ENCODE results near the gene ARHGAP10.

Gene ARHGAP10

GRCh38 chr4:147855571-147856009, 123.7 kb downstream of the ARHGAP10 start:
- no peaks in the 10 kb centered on the region for H3K9me3 Mint-ChIP-seq
- H3K27ac Mint-ChIP-seq = peak overlapping the region; percentile 80
- no peaks in the 10 kb centered on the region for H3K27me3 Mint-ChIP-seq
- H3K4me3 Mint-ChIP-seq = no peak overlapping the region
- H3K36me3 Mint-ChIP-seq (ENCODE audit: low read depth) = peaks cover 69% of the 10 kb centered on the region
- H3K4me1 Mint-ChIP-seq (ENCODE audit: low read depth) = peaks cover 31% of the 10 kb centered on the region
- intact Hi-C loops (cut with micrococcal nuclease) = loop anchor here (1.0 kb wide), 1 partner anchor 8 kb away; no protein-coding TSS in a partner anchor

DNA sequence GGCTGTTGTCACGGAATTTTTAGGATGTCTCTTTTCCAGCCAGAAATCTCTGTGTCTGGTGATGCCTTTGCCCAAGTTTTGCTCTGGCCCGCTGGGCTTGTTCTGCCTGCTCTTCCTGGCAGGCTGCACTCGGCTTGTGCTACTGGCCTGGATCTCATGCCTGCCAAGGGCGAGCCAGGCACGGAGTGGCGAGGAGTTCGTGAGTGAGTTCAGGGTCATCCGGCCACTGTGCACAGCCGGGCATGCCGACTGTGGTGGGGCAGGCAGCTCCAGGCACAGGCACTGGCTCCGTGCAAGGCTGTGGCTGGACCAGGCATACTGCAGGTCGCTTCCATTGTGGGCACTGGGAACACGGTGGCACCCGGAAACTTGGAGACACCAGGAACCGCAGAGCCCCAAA, 129.1 kb downstream of the ARHGAP10 start:
- Mint-ChIP-seq H3K4me1 (ENCODE audit: low read depth) (peaks cover 43% of the 10 kb centered on the region), H3K27me3 (no peaks in the 10 kb centered on the region), H3K9me3 (no peaks in the 10 kb centered on the region), H3K27ac (peak overlapping the region; percentile 63), H3K4me3 (no peak overlapping the region), H3K36me3 (ENCODE audit: low read depth) (peaks cover 90% of the 10 kb centered on the region)
- intact Hi-C loops (cut with micrococcal nuclease) = loop anchor here (10.0 kb wide), 1 partner anchor 226 kb away; no protein-coding TSS in a partner anchor

DNA sequence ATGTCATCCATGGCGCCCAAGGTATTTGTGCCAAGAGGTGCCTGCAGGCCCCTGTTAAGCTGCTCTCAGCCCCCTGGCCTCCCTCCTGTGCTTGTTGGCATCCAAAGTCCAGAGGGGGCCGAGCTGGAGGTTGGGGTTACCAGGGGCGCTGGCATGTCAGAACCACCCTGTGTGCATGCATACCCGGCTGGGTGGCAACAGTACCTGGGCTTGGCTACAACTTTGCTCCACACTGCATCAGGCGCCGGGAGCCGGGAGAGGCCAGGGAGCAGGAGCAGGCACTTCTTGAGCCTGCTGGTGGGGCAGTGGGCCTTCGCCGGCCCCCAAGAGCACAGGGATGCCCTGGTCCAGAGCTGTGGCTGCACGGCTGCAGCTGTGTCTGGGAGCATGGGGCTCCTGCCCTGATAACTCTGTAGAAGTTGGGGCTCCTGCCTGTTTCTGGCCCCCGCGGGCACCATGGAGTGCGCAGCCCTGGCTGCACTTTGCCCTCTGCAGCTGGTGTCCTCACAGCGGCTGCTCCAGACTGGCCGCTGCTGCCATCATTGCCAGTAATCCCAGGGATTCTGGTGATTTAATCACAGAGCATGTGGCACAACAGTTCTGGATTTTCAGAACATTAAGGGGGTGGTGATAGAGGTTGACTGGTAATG, 130.3 kb downstream of the ARHGAP10 start:
- peak overlapping the region; percentile 63 for H3K27ac Mint-ChIP-seq
- H3K27me3 Mint-ChIP-seq = no peaks in the 10 kb centered on the region
- H3K9me3 Mint-ChIP-seq = no peaks in the 10 kb centered on the region
- no peak overlapping the region for H3K4me3 Mint-ChIP-seq
- intact Hi-C loops (cut with micrococcal nuclease) = loop anchor here (10.0 kb wide), 1 partner anchor 227 kb away; no protein-coding TSS in a partner anchor
- peaks cover 52% of the 10 kb centered on the region for H3K4me1 Mint-ChIP-seq (ENCODE audit: low read depth)
- peaks cover 95% of the 10 kb centered on the region for H3K36me3 Mint-ChIP-seq (ENCODE audit: low read depth)

DNA sequence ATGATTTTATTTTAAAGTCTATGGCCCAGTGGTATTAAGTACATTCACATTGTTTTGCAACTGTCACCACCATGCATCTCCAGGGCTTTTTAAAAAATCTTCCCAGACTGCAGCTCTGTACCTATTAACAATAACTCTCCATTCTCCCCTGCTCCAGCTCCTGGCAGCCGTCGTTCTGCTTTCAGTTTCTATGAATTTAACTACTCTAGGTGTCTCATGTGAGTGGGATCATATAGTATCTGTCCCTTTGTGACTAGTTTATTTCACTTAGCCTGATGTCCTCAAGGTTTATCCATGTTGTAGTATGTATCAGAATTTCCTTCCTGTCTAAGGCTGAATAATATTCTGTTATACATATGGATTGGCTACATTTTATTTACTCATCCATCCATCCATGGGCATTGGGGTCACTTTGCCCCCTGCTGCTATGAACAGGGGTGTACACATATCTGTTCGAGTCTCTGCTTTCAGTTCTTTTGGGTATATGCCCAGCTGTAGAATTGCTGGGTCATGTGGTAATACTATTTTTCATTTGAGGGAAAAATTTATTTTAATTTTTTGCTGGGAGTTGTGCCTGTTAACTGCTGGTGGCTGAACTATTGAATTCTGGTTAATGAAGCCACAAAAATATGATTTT, 131.3 kb downstream of the ARHGAP10 start:
- no peak overlapping the region for H3K27ac Mint-ChIP-seq
- peaks cover 55% of the 10 kb centered on the region for H3K4me1 Mint-ChIP-seq (ENCODE audit: low read depth)
- H3K4me3 Mint-ChIP-seq = no peak overlapping the region
- no peaks in the 10 kb centered on the region for H3K27me3 Mint-ChIP-seq
- intact Hi-C loops (cut with micrococcal nuclease) = loop anchor here (10.0 kb wide), 1 partner anchor 228 kb away; no protein-coding TSS in a partner anchor
- H3K9me3 Mint-ChIP-seq = no peaks in the 10 kb centered on the region
- peaks cover 95% of the 10 kb centered on the region for H3K36me3 Mint-ChIP-seq (ENCODE audit: low read depth)

DNA sequence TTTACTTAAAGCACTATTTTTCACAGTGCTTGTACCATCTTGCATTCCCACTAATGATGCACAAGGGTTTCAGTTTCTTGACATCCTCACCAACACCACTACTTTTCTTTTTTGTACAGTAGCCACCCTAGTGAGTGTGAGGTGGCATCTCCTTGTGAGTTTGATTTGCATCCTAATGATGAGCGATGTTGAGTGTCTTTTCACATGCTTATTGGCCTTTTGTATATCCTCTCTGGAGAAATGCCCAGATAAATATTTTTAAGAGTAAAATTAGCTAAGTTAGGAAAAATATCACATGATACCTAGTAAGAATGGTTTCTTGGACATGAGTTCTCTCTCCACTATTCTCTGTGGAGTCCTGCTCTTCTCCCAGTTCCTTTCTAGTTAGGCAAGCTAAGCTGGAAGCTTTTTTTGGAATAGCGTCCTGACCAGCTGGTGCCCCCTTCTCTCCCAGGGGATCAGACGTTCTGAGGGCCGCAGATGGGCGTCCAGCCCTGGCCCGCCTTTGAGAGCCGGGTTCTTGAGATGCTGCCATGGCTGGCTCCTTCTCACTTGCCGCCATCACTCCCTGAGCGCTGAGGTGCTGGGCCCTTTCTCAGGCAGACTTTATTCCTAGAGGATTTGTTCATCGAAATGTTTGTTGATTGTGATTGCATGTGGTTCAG, 132.1 kb downstream of the ARHGAP10 start:
- Mint-ChIP-seq H3K27ac (peak overlapping the region; percentile 53), H3K4me1 (ENCODE audit: low read depth) (peaks cover 55% of the 10 kb centered on the region), H3K27me3 (no peaks in the 10 kb centered on the region), H3K4me3 (no peak overlapping the region), H3K36me3 (ENCODE audit: low read depth) (peaks cover 95% of the 10 kb centered on the region), H3K9me3 (no peaks in the 10 kb centered on the region)
- intact Hi-C loops (cut with micrococcal nuclease) = loop anchor here (10.0 kb wide), 1 partner anchor 229 kb away; no protein-coding TSS in a partner anchor

- H3K4me1 Mint-ChIP-seq (ENCODE audit: low read depth) = peaks cover 55% of the 10 kb centered on the region
- no peak overlapping the region for H3K4me3 Mint-ChIP-seq
- no peaks in the 10 kb centered on the region for H3K27me3 Mint-ChIP-seq
- H3K36me3 Mint-ChIP-seq (ENCODE audit: low read depth) = peaks cover 95% of the 10 kb centered on the region
- H3K27ac Mint-ChIP-seq = peak overlapping the region; percentile 53
- intact Hi-C loops (cut with micrococcal nuclease) = loop anchor here (10.0 kb wide), 1 partner anchor 230 kb away; no protein-coding TSS in a partner anchor
- H3K9me3 Mint-ChIP-seq = no peaks in the 10 kb centered on the region
Measured at GRCh38 chr4:147864607-147865006, 132.7 kb downstream of the ARHGAP10 start.

DNA sequence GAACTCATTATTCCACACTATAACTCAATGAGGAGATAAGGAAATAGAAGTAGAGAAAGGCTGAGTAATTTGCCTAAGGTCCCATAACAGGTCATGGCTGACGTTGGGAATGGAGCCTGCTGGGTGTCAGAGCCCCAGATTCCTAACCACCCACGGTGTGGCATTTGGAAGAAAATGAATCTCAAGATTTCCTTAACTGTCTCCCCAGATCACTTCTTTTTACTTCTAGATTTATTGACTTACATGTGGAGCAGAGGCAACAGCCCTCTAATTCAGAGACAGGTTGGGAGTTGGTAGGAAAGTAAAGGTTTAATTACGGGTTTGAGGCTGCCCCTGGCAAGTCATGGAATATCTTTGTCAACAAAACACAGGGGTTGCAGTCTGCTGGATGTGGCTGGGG, 134.0 kb downstream of the ARHGAP10 start:
- H3K27ac Mint-ChIP-seq = peak overlapping the region; percentile 72
- peaks cover 95% of the 10 kb centered on the region for H3K36me3 Mint-ChIP-seq (ENCODE audit: low read depth)
- no peak overlapping the region for H3K4me3 Mint-ChIP-seq
- peaks cover 54% of the 10 kb centered on the region for H3K4me1 Mint-ChIP-seq (ENCODE audit: low read depth)
- intact Hi-C loops (cut with micrococcal nuclease) = loop anchor here (1.0 to 10.0 kb wide), 2 partner anchors 158 to 231 kb away; no protein-coding TSS in a partner anchor
- H3K27me3 Mint-ChIP-seq = no peaks in the 10 kb centered on the region
- no peaks in the 10 kb centered on the region for H3K9me3 Mint-ChIP-seq

- no peak overlapping the region for H3K4me3 Mint-ChIP-seq
- peaks cover 46% of the 10 kb centered on the region for H3K4me1 Mint-ChIP-seq (ENCODE audit: low read depth)
- H3K36me3 Mint-ChIP-seq (ENCODE audit: low read depth) = peaks cover 93% of the 10 kb centered on the region
- peak overlapping the region; percentile 72 for H3K27ac Mint-ChIP-seq
- H3K9me3 Mint-ChIP-seq = no peaks in the 10 kb centered on the region
- intact Hi-C loops (cut with micrococcal nuclease) = loop anchor here (1.0 to 10.0 kb wide), 2 partner anchors 158 to 232 kb away; no protein-coding TSS in a partner anchor
- H3K27me3 Mint-ChIP-seq = no peaks in the 10 kb centered on the region
Measured at GRCh38 chr4:147866532-147867271, 134.8 kb downstream of the ARHGAP10 start.

- intact Hi-C loops (cut with micrococcal nuclease) = no loop called here
- H3K9me3 Mint-ChIP-seq = no peaks in the 10 kb centered on the region
- no peaks in the 10 kb centered on the region for H3K27me3 Mint-ChIP-seq
Measured at GRCh38 chr4:147874109-147874508, 142.2 kb downstream of the ARHGAP10 start.

DNA sequence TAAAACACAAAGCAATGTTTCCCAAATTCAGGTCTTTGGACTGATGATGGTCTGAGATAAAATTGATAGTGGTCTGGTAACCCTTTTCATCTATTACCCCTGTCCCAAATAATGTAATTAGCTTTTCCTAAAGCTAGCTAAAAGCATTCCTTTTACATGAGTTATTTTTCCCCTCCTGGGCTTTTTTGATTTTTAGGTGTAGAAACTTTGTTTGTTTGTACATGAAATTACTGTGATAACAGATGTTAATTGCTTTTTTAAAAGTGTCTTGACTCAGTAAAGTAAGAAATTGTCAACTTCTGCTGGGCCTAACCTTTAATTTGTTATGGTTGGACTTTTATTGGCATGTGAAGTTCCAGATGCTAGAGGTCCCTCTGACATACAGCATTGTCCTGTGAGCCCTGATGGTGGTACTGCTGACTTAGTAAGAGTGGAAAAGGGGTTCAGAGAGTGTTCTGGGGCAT, 145.5 kb downstream of the ARHGAP10 start:
- Mint-ChIP-seq H3K27ac (no peak overlapping the region), H3K27me3 (no peaks in the 10 kb centered on the region), H3K4me3 (no peak overlapping the region), H3K36me3 (ENCODE audit: low read depth) (peaks cover 99% of the 10 kb centered on the region), H3K9me3 (no peaks in the 10 kb centered on the region), H3K4me1 (ENCODE audit: low read depth) (peaks cover 17% of the 10 kb centered on the region)
- intact Hi-C loops (cut with micrococcal nuclease) = no loop called here

More at GRCh38 chr4:147874109-147874508, 142.2 kb downstream of the ARHGAP10 start:
- peaks cover 17% of the 10 kb centered on the region for H3K4me1 Mint-ChIP-seq (ENCODE audit: low read depth)
- H3K27ac Mint-ChIP-seq = no peak overlapping the region
- H3K4me3 Mint-ChIP-seq = no peak overlapping the region
- H3K36me3 Mint-ChIP-seq (ENCODE audit: low read depth) = peaks cover 97% of the 10 kb centered on the region

- Mint-ChIP-seq H3K4me3 (no peak overlapping the region), H3K27me3 (no peaks in the 10 kb centered on the region), H3K36me3 (ENCODE audit: low read depth) (peaks cover 99% of the 10 kb centered on the region), H3K27ac (no peak overlapping the region), H3K4me1 (ENCODE audit: low read depth) (peaks cover 20% of the 10 kb centered on the region), H3K9me3 (peaks cover 6% of the 10 kb centered on the region)
- intact Hi-C loops (cut with micrococcal nuclease) = no loop called here
Measured at GRCh38 chr4:147879676-147880075, 147.8 kb downstream of the ARHGAP10 start.

- intact Hi-C loops (cut with micrococcal nuclease) = no loop called here
- no peaks in the 10 kb centered on the region for H3K27me3 Mint-ChIP-seq
- no peak overlapping the region for H3K27ac Mint-ChIP-seq
- peaks cover 99% of the 10 kb centered on the region for H3K36me3 Mint-ChIP-seq (ENCODE audit: low read depth)
- H3K4me3 Mint-ChIP-seq = no peak overlapping the region
- peaks cover 20% of the 10 kb centered on the region for H3K4me1 Mint-ChIP-seq (ENCODE audit: low read depth)
- H3K9me3 Mint-ChIP-seq = peaks cover 9% of the 10 kb centered on the region
Measured at GRCh38 chr4:147880511-147880910, 148.6 kb downstream of the ARHGAP10 start.

DNA sequence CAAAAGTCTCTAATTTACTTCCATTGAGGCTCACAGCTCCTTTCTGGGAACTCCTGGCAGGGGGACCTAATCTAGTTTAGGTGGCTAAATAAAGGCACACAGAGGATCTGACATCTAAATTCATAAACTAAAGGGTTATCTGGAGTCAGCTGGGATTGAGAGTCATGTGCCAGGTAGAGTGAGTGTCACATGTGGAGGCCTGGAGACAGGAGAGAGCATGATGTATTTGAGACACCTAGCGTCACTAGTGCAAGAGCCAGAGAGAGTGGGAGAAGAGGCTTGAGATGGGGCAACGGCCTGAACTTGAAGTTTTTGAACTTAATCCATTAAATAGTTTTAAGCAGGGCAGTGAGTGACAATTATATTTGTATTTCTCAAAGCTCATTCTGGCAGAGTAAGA, 152.6 kb downstream of the ARHGAP10 start:
- peaks cover 9% of the 10 kb centered on the region for H3K9me3 Mint-ChIP-seq
- no peak overlapping the region for H3K4me3 Mint-ChIP-seq
- peaks cover 25% of the 10 kb centered on the region for H3K4me1 Mint-ChIP-seq (ENCODE audit: low read depth)
- intact Hi-C loops (cut with micrococcal nuclease) = no loop called here
- no peaks in the 10 kb centered on the region for H3K27me3 Mint-ChIP-seq
- H3K36me3 Mint-ChIP-seq (ENCODE audit: low read depth) = peaks cover 100% of the 10 kb centered on the region
- no peak overlapping the region for H3K27ac Mint-ChIP-seq
